ENCODE data around the gene IPO13. TPM values are rescaled to one million over a fixed set of nuclear protein-coding genes. Genes with fewer than 3 reads are reported as not detected.
A peak's percentile ranks its signal among the peaks of the same experiment; 100 is the strongest.

The IPO13 gene
- polyA plus RNA-seq, 1 of the 3 experiments (the other 2 are of a cell fraction) = 15.5 TPM

DNA sequence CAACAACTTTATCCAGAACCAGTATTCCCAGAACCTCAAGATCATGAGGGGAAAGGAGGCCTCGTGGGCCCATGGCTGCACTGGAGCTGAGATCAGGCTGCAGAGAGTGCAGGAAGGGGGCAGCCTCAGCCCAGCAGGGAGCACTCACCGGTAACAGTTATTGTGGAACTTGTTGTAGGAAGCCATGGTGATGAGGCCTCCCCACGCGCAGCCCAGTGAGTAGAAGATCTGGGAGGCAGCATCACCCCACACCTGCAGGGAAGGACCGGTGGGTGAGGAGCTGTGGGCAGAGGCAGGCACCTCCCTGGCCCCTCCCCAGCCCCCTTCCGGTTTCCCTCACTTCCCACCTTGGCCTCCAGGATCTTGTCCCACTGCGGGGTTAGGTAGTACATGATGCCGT, 55.4 kb downstream of the IPO13 start (continued):
- TF ChIP-seq, protein P1, sequence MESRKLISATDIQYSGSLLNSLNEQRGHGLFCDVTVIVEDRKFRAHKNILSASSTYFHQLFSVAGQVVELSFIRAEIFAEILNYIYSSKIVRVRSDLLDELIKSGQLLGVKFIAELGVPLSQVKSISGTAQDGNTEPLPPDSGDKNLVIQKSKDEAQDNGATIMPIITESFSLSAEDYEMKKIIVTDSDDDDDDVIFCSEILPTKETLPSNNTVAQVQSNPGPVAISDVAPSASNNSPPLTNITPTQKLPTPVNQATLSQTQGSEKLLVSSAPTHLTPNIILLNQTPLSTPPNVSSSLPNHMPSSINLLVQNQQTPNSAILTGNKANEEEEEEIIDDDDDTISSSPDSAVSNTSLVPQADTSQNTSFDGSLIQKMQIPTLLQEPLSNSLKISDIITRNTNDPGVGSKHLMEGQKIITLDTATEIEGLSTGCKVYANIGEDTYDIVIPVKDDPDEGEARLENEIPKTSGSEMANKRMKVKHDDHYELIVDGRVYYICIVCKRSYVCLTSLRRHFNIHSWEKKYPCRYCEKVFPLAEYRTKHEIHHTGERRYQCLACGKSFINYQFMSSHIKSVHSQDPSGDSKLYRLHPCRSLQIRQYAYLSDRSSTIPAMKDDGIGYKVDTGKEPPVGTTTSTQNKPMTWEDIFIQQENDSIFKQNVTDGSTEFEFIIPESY (IDR thresholded peaks at IDR 0.05; ENCODE audit: borderline replicate concordance, low read depth) = no peak
- TF ChIP-seq, protein P2, sequence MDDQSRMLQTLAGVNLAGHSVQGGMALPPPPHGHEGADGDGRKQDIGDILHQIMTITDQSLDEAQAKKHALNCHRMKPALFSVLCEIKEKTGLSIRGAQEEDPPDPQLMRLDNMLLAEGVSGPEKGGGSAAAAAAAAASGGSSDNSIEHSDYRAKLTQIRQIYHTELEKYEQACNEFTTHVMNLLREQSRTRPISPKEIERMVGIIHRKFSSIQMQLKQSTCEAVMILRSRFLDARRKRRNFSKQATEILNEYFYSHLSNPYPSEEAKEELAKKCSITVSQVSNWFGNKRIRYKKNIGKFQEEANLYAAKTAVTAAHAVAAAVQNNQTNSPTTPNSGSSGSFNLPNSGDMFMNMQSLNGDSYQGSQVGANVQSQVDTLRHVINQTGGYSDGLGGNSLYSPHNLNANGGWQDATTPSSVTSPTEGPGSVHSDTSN (IDR thresholded peaks at IDR 0.05) = no peak
- TF ChIP-seq EP300 (IDR thresholded peaks at IDR 0.05; ENCODE audit: borderline replicate concordance in 1 of 2, low read depth in 1 of 2, low read length in 1 of 2) (no peak), SMC3 (IDR thresholded peaks at IDR 0.05; ENCODE audit: low read depth, low read length) (no peak), TCF12 (IDR thresholded peaks at IDR 0.05) (no peak), POLR2AphosphoS5 (IDR thresholded peaks at IDR 0.05; ENCODE audit: low read depth, low read length) (no peak), MXI1 (IDR thresholded peaks at IDR 0.05; ENCODE audit: low read depth, low read length) (no peak)

DNA sequence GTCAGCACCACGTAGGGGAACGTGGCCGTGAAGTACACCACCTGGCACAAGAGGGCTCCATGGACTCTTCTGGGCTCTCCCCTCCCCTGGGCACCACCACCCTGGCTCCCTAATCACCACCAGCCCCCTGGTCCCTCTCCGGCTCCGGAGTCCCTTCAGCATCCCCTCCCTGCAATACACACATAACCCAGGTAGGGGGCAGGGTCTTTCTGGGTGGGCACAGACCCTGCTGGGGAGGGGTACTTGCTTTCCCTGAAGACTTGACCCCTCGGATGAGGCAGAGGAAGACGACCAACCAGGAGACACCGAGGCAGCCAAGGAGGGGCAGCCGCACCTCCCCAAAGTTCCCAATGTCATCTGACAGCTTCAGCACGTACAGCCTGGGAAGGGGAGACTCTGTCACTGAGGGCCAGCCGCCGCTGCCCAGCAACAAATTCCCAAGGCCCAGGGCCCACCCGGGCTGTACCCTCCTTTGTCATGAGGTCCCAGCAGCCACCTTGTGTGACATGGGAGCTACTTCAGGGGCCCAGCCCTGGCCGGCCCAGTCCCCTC, 55.9 kb downstream of the IPO13 start:
- H3K27me3 ChIP-seq (ENCODE audit: insufficient read depth) = no peaks in the 10 kb centered on the region
- H4K20me1 ChIP-seq (ENCODE audit: insufficient read depth) = no peaks in the 10 kb centered on the region
- H3K9ac ChIP-seq = no peak overlapping the region
- peaks cover 0 to 31% of the 10 kb centered on the region in 2 experiments; a peak in 2 of 4 replicates for H3K4me1 ChIP-seq (ENCODE audit: control insufficient read depth in 1 of 2, insufficient read depth in 2 of 2, low read depth in 1 of 2, low read length in 1 of 2)
- H3K79me2 ChIP-seq (ENCODE audit: insufficient read depth) = no peaks in the 10 kb centered on the region
- H3K27ac ChIP-seq (ENCODE audit: low read depth in 2 of 2, low read length in 1 of 2) = no peak overlapping the region
- no peaks in the 10 kb centered on the region for H3K36me3 ChIP-seq (replicated peaks in 1 of 2; ENCODE audit: control insufficient read depth in 1 of 2, insufficient read depth in 2 of 2, low read length in 1 of 2)
- CTCF ChIA-PET = interaction anchor here (1.3 to 20.6 kb wide), 3 partner anchors 8 to 42 kb away, joined by 4 to 598 read pairs (median 153); partner anchors contain the start of gene SLC6A9
- 84% methylated on average over 6 of the region's 14 CpGs for WGBS (ENCODE audit: low lambda C conversion rate)
- peak; percentile 59 for DNase-seq
- H3K4me2 ChIP-seq = no peak overlapping the region
- TF ChIP-seq RFX5 (IDR thresholded peaks at IDR 0.05; ENCODE audit: low read length) = no peak
- TF ChIP-seq FOXM1 (IDR thresholded peaks at IDR 0.05; ENCODE audit: low read depth) = no peak
- TF ChIP-seq, protein P3, sequence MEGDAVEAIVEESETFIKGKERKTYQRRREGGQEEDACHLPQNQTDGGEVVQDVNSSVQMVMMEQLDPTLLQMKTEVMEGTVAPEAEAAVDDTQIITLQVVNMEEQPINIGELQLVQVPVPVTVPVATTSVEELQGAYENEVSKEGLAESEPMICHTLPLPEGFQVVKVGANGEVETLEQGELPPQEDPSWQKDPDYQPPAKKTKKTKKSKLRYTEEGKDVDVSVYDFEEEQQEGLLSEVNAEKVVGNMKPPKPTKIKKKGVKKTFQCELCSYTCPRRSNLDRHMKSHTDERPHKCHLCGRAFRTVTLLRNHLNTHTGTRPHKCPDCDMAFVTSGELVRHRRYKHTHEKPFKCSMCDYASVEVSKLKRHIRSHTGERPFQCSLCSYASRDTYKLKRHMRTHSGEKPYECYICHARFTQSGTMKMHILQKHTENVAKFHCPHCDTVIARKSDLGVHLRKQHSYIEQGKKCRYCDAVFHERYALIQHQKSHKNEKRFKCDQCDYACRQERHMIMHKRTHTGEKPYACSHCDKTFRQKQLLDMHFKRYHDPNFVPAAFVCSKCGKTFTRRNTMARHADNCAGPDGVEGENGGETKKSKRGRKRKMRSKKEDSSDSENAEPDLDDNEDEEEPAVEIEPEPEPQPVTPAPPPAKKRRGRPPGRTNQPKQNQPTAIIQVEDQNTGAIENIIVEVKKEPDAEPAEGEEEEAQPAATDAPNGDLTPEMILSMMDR (IDR thresholded peaks at IDR 0.05) = peak; percentile 30
- no peak for TF ChIP-seq NFIC (IDR thresholded peaks at IDR 0.05; ENCODE audit: borderline replicate concordance)
- TF ChIP-seq, protein P4, sequence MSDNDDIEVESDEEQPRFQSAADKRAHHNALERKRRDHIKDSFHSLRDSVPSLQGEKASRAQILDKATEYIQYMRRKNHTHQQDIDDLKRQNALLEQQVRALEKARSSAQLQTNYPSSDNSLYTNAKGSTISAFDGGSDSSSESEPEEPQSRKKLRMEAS (IDR thresholded peaks at IDR 0.05; ENCODE audit: low read depth) = no peak
- TF ChIP-seq RXRA (IDR thresholded peaks at IDR 0.05; ENCODE audit: borderline replicate concordance, low read depth) = no peak
- no peak overlapping the region for H2AFZ ChIP-seq (ENCODE audit: low read depth)
- H3F3A ChIP-seq (replicated peaks; ENCODE audit: insufficient read depth) = no peaks in the 10 kb centered on the region
- no peaks in the 10 kb centered on the region for H3K9me3 ChIP-seq
- no peaks in the 10 kb centered on the region for H3K9me2 ChIP-seq
- H3K4me3 ChIP-seq (ENCODE audit: low read depth in 2 of 2, low read length in 1 of 2) = no peak overlapping the region
- POLR2A ChIA-PET = interaction anchor here (0.8 kb wide), 1 partner anchor 28 kb away, joined by 3 read pairs; the partner anchor contains the start of gene ATP6V0B

Data from SK-N-SH (cell line).